PFSK-1 (cell line): Measurements from ENCODE around the gene SNCA.

Experiments used
- FOXP2 ChIP-seq: optimal IDR thresholded peaks from 2 replicates; pipeline ENCODE3; 2011; ENCODE audit warnings: borderline replicate concordance, control low read depth, inconsistent platforms; ENCODE audit not compliant: insufficient read depth; ENCODE audit errors: extremely low read length, extremely low read depth
- POLR2AphosphoS5 ChIP-seq: IDR thresholded peaks from 2 replicates; pipeline ENCODE4 v1.6.1; 2012; ENCODE audit warnings: low read depth, mild to moderate bottlenecking, control low read depth, low read length, moderate library complexity
- SIN3A ChIP-seq: IDR thresholded peaks from 2 replicates; pipeline ENCODE4 v1.6.1; 2012; ENCODE audit warnings: mild to moderate bottlenecking, low read length, moderate library complexity, borderline replicate concordance; ENCODE audit not compliant: insufficient read depth
- TAF1 ChIP-seq: IDR thresholded peaks from 2 replicates; pipeline ENCODE4 v1.6.1; 2012; ENCODE audit warnings: low read length, control low read depth, borderline replicate concordance; ENCODE audit not compliant: insufficient read depth
- TF ChIP-seq, protein P1 (sequence below), 2 experiments: IDR thresholded peaks; 2 replicates each; pipeline versions ENCODE4 v1.6.1 to v1.8.0; 2011 to 2012; ENCODE audit warnings: low read depth in 2 of 2, low read length in 2 of 2, control low read depth in 1 of 2, inconsistent platforms in 1 of 2, mild to moderate bottlenecking in 1 of 2, moderate library complexity in 1 of 2; ENCODE audit not compliant: insufficient read depth in 1 of 2

The SNCA gene

DNA sequence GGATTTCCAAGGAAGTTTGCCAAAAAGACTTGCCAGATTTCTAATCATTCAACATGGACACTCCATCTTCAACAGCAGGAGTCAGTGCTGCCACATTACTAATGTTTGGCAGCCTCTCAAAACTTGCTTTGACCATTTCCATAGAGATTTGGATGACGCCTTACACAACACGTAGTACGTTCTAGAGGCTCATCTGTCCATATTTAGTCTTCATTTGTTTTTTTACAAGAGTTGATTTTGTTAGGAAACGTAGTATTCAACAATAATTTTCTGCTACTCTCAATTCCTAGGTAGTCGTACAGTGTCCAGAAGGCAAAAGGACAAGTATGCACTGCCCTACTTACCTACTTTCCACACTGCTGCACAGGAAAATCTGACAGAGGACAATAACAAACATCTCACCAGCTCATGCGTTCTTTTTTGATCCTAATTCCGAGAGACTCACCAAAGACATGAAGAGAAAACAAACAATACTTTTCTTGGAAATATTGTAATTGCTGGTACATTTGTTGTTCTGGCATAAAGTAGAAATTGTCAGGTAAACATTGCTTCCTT lies 117.3 kb downstream of the SNCA start:
- TF ChIP-seq SIN3A (no peak), FOXP2 (no peak), POLR2AphosphoS5 (no peak), TAF1 (no peak)
- TF ChIP-seq, protein P1, sequence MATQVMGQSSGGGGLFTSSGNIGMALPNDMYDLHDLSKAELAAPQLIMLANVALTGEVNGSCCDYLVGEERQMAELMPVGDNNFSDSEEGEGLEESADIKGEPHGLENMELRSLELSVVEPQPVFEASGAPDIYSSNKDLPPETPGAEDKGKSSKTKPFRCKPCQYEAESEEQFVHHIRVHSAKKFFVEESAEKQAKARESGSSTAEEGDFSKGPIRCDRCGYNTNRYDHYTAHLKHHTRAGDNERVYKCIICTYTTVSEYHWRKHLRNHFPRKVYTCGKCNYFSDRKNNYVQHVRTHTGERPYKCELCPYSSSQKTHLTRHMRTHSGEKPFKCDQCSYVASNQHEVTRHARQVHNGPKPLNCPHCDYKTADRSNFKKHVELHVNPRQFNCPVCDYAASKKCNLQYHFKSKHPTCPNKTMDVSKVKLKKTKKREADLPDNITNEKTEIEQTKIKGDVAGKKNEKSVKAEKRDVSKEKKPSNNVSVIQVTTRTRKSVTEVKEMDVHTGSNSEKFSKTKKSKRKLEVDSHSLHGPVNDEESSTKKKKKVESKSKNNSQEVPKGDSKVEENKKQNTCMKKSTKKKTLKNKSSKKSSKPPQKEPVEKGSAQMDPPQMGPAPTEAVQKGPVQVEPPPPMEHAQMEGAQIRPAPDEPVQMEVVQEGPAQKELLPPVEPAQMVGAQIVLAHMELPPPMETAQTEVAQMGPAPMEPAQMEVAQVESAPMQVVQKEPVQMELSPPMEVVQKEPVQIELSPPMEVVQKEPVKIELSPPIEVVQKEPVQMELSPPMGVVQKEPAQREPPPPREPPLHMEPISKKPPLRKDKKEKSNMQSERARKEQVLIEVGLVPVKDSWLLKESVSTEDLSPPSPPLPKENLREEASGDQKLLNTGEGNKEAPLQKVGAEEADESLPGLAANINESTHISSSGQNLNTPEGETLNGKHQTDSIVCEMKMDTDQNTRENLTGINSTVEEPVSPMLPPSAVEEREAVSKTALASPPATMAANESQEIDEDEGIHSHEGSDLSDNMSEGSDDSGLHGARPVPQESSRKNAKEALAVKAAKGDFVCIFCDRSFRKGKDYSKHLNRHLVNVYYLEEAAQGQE (IDR thresholded peaks at IDR 0.05; ENCODE audit: insufficient read depth in 1 of 2, low read depth in 2 of 2, low read length in 2 of 2) = no peak

- TF ChIP-seq FOXP2 = no peak
- TF ChIP-seq, protein P1 (IDR thresholded peaks at IDR 0.05; ENCODE audit: insufficient read depth in 1 of 2, low read depth in 2 of 2, low read length in 2 of 2) = no peak
- TF ChIP-seq TAF1 = no peak
- no peak for TF ChIP-seq POLR2AphosphoS5
- no peak for TF ChIP-seq SIN3A
These were observed 120.1 kb downstream of the SNCA start for GRCh38 chr4:89716893-89717292.

GRCh38 chr4:89715631-89716030 lies 121.3 kb downstream of the SNCA start:
- TF ChIP-seq FOXP2 (no peak), POLR2AphosphoS5 (no peak), TAF1 (no peak), SIN3A (no peak)
- TF ChIP-seq, protein P1 (IDR thresholded peaks at IDR 0.05; ENCODE audit: insufficient read depth in 1 of 2, low read depth in 2 of 2, low read length in 2 of 2) = no peak

GRCh38 chr4:89712827-89713226 lies 124.1 kb downstream of the SNCA start:
- TF ChIP-seq, protein P1 (IDR thresholded peaks at IDR 0.05; ENCODE audit: insufficient read depth in 1 of 2, low read depth in 2 of 2, low read length in 2 of 2) = no peak
- no peak for TF ChIP-seq FOXP2
- no peak for TF ChIP-seq SIN3A
- TF ChIP-seq POLR2AphosphoS5 = no peak
- no peak for TF ChIP-seq TAF1

DNA sequence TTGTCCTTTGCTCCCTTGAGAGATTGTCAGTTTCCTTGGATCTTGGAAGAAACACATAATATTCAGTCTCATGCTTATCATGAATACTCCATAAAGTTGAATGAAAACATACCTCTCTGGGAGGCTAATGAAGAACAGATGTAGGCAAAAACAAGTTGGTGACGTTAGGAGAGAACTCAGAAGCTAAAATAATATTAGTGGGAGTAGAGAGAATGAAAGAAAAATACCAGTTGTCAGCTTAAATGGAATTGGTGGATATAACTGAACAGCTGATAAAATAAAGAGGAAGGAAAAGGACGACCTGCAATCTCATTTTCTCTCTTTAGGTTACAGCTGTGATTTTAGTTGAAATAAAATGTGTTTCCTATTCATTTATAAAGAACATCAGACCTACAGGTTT lies 124.8 kb downstream of the SNCA start:
- TF ChIP-seq SIN3A (no peak; the same call in 1 of the 2 replicates), POLR2AphosphoS5 (no peak), FOXP2 (no peak), TAF1 (no peak)
- TF ChIP-seq, protein P1 (IDR thresholded peaks at IDR 0.05; ENCODE audit: insufficient read depth in 1 of 2, low read depth in 2 of 2, low read length in 2 of 2) = no peak
